Embryonic facial prominence (tissue), 1 donor: ENCODE results near the gene RALGPS1.

ENCODE experiments used
- DNase-seq: peaks from one replicate; pipeline ENCODE4 v3.0.0-alpha.2; 2016; ENCODE audit errors: extremely low spot score

Gene RALGPS1

GRCh38 chr9:127224178-127224882 is 309.7 kb downstream of the RALGPS1 start:
- DNase-seq = peak; percentile 80

DNA sequence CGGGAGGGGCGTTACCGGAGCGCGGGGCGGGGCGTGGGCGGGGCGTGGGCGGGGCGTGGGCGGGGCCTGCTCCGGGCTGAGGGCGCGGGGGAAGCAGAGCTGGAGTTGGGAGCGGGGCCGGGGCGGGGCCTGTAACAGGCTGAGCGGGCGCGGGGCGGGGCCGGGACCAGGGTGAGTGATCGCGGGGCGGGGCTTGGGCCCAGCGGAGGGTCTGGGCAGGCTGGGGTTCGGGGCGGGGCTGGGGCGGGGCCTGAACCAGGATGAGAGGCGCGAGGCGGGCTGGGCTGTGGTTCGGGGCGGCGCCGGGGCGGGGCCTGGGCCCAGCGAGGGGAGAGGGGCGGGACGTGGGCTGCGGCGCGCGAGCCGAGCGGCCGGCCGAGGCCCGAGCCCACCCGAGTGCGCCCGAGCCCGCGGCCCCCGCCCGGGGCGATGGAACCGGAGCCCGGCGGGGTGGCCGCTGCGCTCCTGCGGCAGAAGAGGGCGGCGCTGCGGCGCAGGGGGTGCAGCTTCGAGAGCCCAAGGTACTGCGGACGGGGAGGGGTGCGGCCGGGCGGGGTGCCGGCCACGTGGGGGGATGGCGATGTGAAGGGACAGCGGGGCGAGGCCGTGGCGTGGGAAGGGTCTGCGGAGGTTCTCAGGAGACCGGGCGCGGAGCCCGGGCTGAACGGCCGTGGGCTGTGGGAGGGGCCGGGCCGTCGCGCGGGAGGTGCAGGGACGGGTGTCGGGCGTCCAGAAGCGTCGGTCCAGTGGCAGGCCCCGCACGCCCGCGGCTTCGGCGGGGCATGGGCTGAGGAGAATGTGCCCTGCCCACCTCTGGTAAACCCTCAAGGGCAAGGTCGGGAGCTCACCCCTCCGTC is 310.5 kb downstream of the RALGPS1 start:
- DNase-seq = peak; percentile 93

GRCh38 chr9:127225801-127226625 is 311.4 kb downstream of the RALGPS1 start:
- DNase-seq = no peak

- no peak for DNase-seq
These were observed 315.3 kb downstream of the RALGPS1 start for GRCh38 chr9:127229691-127230417.

DNA sequence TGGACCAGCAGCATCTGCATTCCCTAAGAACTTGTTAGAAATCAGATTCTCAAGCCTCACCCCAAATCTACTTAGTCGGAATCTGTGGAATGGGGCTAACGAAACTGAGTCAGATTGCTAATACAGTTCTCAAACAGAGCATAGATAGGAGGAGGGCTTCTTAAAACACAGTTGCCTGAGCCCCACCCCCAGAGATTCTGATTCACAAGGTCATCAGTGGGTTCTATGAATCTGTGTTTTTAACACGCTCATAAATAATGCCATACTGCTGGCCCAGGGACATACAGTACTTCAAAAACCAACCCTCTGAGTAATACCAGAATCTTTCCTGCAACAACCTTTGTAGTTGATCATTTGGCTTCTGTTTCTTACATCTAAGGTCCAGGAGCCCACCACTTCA is 317.1 kb downstream of the RALGPS1 start:
- no peak for DNase-seq

- DNase-seq = no peak
These were observed 318.4 kb downstream of the RALGPS1 start for GRCh38 chr9:127232833-127233549.

DNA sequence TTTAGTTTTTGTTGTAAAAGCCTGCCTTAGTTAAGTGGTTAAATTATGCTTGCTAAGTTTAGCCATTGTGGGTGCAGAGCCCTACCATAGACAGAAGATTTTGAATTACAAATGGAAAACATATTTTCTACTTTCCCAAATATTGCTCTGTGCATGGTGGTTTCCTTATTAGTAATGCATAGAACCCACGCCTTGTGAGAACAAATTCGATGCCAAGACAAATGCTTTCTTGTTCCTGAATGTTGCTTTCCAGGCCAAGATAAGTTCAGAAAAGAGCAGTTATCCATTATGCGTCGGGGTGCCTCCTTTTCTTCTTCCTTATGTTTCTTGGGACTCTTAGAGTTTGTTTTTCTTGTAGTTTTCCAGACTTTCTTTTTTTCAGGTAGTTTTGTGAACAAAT is 319.0 kb downstream of the RALGPS1 start:
- peak; percentile 49 for DNase-seq

GRCh38 chr9:127233989-127234388 is 319.4 kb downstream of the RALGPS1 start:
- no peak for DNase-seq

GRCh38 chr9:127237801-127238200 is 323.2 kb downstream of the RALGPS1 start:
- DNase-seq = no peak

DNA sequence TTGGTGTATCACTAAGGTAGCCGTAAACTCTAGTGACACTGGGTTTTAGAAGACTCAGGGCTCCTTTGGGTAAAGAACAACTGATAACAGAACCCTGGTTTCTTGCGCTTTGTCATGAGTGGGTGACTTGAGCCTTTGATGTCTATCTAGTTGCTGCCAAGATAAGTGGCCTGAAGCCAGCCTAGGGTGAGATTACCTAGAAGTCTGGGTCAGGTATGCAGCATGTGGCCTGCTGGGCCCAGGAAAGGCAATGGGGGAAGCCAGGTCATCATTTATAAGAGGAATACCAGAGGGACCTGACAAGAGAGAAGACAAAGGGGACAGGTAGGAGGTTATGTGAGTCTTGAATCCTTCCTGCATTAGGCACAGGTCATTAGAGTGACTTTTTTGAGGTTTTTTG is 326.8 kb downstream of the RALGPS1 start:
- DNase-seq = no peak

- peak; percentile 92 for DNase-seq
These were observed 330.3 kb downstream of the RALGPS1 start for GRCh38 chr9:127244609-127245601.

GRCh38 chr9:127245637-127246164 is 331.1 kb downstream of the RALGPS1 start:
- DNase-seq = no peak

GRCh38 chr9:127248241-127248640 is 333.7 kb downstream of the RALGPS1 start:
- DNase-seq = no peak

- no peak for DNase-seq
These were observed 335.3 kb downstream of the RALGPS1 start for GRCh38 chr9:127249877-127250276.

GRCh38 chr9:127250896-127251391 is 336.4 kb downstream of the RALGPS1 start:
- no peak for DNase-seq

DNA sequence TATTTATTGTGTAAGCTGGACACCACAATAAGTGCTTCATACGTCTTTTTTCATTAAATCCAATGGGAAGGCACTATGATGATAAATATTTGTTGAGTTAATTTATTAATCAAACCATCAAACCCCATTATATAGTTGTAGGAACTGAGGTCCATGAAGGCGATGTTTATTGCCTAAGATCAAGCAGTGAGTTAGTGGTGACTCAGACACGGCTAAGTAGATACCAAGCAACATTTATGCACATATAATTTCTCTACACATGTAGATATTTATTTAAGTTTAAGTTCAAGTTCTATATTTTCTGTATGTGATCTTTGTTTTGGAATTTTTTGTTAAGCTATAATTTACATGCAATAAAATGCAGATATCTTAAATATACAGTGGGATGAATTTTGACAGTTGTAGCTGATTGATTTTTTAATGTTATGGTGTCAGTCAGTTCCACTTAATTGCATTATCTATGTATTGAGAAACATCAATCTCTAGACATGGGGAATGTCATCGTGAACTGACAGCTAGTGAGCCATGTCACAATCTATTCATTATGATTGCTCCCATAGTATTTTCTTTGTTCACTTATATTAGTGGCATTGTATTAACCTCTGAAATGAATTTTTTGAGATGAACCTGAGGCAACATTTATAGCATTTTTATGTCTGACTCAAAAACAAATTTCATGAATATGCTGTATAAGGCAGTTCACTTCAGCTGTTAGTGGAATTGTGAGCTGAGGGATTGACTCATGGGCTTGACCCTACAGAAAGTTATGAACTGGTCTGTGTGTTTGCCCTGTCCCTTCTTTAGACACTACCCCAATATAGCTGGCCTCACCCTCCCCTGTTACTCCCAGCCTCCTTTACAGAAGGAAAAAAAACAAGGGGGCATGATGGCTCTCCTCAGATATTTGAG is 338.1 kb downstream of the RALGPS1 start:
- no peak for DNase-seq

DNA sequence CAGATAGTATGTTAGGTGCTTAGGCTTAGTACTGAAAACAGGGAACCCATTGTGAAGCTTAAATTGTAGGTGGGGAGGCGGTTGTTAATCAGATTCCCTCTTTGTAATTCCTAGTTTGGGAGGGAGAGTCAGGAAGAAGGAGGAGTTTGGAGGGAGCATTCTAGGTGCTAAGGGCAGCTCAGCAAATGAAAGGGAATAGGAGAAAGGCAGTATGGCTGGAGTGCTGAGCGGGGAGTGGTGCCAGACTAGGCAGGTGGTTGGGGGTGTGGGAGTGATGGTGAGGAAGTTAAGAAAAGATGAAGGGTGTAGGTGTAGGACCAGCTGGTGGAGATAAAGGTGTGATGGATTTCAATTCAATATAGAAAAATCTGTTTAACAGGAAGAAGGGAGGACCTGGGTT is 338.9 kb downstream of the RALGPS1 start:
- no peak for DNase-seq

DNA sequence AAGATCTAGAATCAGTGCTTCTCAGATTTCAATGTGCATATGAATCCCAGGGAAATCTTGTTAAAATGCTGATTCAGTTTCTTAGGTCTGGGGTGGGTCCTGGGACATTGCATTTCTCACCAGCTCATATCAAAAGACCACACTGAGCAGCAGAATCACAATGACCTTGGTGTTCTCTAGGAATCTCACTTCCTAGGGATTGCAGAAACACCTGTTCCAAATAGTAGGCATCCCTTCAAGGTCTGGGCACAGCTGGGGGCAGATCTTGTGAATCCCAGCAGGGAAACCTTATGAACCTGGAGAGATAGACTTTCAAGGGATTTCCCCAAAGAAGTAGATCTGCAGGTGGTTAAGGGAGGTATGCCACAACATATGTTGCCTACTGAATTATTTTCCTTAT is 341.1 kb downstream of the RALGPS1 start:
- DNase-seq = no peak
